Stimulated activated CD4-positive, alpha-beta T cell treated with anti-CD3 and anti-CD28 coated beads, Interleukin-12 subunit alpha, Interleukin-12 subunit beta, amount 100 ng/mL, for 48 hours (primary cell): Measurements from ENCODE around the gene TRIO.
A peak's percentile ranks its signal among the peaks of the same experiment; 100 is the strongest.
"Not testable (repeated sequence)": the region's sequence is repeated elsewhere in the genome, so short reads cannot be mapped to it uniquely, and the experiment has no call there.

Experiments
- DNase-seq, 3 donors: peaks; one replicate each; pipeline ENCODE4 v3.0.0-alpha.2; 2020; ENCODE audit warnings: low read depth in 2 of 3, low spot score in 1 of 3

The TRIO gene

DNA sequence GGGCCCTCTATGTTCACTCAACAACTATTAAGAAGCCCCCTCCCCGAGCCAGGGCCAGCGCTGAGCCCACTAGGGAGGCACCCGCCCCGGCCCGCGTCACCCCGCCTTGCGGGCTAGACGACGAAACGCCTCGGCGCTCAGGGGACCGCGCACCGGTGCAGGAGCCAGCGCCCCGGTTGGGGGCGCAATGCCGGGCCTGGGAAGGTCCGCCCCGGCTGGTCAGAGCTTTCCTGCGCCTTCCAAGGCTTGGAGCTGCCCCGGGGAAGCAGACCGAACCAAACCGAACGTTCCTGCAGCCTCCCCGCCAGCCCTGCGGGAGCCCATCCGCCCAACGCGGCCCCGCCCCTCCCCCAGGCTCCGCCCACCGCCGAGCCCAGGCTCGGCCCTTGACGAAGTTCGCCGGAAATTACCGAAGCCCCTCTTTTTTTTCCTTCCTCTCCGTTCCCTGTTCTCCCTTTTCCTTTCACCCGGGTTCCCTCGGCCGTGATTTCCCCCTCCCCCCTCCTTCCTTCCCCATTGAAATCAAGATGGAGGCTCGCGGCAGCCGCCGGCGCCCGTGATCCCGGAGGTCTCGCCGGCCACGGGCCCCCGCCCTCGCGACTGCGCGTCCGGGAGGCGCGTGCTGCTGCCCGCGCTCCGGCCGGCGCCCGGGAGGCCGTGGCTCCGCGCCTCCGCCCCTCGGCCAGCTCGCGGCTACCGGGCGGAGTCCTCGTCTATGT, at the start of gene TRIO:
TRIO (plus strand) TSS at position 516 of the 719 bp plus-strand sequence. CDS start 384 bp downstream, outside the sequence.
- peak; percentile 46 to 76 (median 71) for DNase-seq

DNA sequence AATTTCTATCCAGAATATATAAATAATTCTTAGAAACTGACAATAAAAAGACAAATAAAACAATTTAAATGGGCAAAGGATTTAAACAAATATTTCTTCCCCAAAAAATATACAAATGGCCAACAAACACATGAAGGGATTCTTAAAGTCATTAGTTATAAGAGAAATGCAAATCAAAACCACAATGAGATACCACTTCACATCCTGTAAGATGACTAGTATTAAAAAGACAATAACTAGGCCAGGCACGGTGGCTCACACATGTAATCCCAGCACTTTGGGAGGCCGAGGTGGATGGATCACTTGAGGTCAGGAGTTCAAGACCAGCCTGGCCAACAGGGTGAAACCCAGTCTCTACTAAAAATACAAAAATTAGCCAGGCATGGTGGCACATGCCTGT, 45.8 kb upstream of the TRIO start:
- not testable (repeated sequence) for DNase-seq

- DNase-seq: no peak
These were observed 45.1 kb upstream of the TRIO start for GRCh38 chr5:14097998-14098471.

DNA sequence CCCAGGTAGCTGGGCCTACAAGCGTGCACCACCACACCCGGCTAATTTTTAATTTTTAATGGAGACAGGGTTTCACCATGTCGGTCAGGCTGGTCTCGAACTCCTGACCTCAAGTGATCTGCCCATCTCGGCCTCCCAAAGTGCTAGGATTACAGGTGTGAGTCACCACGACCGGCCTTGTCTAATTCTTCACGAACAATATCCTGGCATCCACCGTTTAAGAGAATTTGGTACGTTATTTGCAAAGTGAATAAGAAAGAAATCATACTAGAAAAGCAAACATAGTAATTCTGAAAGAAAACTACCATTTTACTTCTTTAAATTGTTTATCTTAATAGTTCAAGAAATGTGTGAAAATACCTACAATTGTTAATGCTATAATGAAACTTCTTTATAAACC, 42.9 kb upstream of the TRIO start:
- DNase-seq: no peak

DNA sequence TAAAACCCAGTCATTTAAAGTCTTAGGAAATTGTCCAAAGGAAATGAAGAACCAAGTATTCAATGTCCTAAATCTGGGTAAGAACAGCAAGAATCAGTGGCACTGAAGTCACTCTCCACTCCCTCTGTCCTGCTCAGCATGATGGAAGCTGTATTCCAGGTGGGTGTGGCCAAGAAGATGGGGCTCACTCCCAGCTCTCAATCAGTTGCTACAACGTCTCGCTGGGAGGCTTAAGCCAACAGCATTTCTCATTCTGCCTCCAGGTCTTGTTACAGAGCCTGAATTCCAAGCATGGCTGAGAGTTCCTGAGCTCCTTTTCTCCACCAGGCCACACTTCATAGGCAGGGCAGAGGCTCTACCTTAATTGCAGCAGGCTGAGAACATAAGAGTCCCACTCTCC, 41.2 kb upstream of the TRIO start:
- no peak for DNase-seq

DNA sequence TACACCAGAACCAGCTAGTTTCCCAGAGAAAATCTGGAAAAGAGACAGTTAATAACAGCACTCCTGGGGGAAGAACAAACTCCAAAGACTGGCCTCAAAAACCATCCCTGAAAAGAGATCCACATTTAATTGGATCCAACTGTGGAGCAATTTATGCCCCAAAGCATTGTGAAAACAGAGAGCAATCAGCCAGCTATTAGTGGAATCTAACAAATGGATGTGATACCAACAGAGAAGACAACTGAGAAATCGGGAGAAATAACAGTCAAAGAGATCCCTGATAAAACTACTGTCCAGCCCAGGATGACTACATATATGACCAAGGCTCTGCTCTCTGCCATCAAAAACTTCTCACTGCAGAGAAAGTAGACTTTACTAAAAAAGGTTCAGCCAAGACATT, 40.5 kb upstream of the TRIO start:
- no peak for DNase-seq

DNA sequence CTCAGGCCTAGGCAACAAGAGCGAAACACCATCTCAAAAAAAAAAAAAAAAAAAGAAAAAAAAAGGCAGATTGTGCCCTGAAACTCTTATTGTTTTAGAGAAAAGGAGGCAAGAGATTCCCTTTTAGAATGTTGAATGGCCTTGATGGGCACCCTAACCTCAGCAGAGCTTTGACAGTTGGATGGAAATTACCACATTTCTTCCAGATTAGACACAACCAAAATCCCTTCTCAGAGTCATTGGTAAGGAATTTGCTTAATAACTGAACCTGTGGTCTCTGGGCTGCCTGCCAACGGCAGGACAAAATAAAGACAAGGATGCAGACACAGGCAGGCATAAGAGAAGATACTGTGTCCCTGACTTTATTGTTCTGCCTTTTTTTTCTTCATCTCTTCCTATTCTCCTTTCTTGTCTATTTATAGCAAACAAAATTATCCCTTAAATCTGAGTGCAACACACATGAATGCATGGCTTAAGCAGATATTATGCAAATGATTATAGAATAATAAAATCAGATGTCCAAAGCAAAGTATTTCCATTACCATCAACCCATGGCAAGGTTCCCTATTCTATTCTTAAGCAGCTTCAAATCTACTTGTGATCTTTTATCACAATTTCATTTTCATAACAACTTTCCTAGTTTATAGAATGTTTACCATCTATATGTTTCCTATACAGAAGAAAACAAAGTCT, 37.3 kb upstream of the TRIO start:
- no peak for DNase-seq

GRCh38 chr5:14107536-14107935, 35.6 kb upstream of the TRIO start:
- DNase-seq: no peak

DNA sequence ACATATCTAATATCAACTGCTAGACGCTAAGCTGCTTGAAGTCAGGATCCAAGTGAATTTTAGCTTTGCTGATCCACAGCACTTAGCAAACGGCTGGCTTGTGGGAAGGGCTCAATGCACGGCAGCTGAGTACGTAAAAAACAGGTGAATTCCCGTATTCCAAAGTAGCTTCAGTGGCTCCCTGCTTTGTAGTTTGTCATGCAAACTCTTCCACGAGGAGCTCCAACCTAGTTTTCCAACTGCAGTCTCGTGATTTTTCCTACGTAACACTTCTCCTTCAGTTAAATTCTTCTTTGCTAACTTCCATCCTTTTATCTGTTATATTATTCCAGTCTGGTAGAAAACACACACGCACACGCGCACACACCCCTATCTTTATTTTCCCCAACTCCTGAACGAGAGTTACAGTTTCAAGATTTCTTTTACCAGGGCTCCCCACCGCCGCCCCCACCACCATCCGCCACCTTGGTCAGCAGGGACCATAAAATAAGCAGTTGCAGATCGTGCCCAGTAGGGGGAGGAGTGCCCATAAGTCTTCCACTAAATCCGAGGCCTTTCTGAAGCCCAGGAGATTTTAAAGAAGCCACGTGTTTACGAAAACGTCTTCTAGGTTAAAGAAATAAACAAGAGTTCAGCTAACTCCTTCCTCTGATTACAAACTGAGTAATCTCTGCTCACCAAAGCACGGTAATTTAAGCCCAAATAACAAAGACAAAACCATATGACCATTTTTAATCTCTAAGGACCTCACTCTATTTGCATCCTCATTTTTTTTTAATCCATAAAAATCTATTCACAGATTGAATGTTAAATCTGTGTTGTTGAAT, 34.8 kb upstream of the TRIO start:
- no peak for DNase-seq

- DNase-seq: peak; percentile 11 to 29 (median 15)
These were observed 33.9 kb upstream of the TRIO start for GRCh38 chr5:14109041-14109747.

- no peak for DNase-seq
These were observed 33.4 kb upstream of the TRIO start for GRCh38 chr5:14109771-14110170.

DNA sequence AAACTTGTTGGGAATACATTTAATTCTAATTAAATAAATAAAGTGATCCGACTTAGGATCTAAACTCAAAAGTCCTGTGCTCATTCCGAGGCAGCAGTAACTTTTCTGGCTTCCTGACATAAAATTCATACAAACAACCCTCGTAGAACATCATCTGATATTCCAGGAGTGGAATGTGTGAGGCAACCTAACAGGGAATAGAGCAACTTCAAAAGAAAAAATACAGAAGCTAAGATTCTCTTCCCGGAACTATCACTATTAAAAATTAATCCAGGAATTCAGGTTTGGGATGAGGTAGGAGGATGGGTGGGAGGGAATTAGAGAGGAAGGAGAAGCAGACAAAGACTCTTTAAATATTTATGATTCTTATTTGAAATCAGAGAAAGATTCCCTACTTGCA, 32.9 kb upstream of the TRIO start:
- no peak for DNase-seq

DNA sequence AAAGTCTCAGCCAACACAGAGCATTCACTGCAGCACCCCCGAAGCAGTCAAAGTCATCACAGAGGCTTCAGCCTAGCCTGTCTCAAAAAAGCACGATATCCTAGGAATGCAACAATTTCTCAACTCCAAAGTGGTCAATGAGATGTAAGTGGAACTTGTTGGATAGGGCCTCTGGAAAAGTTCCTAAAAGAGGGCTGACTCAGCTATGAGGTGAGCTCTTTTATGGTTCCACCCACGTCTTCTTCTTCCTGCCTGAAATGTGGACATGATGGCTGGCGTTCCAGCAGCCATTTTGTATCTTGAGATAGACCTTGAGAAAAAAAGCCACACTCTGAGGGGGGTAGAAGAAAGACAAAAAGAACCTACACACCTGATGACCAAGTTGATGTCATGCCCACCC, 32.5 kb upstream of the TRIO start:
- DNase-seq: no peak

GRCh38 chr5:14112998-14113652, 30.0 kb upstream of the TRIO start:
- no peak for DNase-seq

DNA sequence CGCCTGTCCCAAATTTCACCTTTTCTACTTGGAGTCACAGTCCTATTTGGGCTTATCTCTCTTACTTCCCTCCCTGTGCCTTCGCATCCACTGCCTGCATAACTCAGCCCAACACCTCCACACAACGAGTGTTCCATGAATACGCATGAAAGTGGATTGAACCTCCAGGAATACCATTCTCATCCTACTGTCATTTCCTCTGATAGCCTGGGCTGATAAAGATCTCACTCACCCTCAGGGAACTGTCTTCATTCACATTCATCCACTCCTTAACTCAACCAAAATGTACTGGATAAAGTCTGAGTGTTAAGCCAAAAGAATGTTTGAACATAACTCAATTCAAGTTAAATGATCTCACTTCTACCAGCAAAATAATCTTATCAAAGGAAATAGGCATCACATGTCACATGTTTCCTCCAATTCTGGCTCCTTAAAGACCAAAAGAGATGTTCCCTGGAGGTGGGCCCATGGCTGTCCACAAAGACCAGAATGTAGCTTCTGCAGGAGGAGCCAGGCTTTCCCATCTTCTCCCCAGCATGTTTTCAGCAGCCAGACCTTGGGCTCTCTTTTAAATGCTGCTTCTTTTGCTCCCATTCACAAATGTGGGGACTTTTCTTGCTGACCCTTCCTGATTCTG, 28.4 kb upstream of the TRIO start:
- DNase-seq: no peak

GRCh38 chr5:14115323-14115895, 27.7 kb upstream of the TRIO start:
- no peak for DNase-seq

- no peak for DNase-seq
These were observed 24.4 kb upstream of the TRIO start for GRCh38 chr5:14118551-14119320.

DNA sequence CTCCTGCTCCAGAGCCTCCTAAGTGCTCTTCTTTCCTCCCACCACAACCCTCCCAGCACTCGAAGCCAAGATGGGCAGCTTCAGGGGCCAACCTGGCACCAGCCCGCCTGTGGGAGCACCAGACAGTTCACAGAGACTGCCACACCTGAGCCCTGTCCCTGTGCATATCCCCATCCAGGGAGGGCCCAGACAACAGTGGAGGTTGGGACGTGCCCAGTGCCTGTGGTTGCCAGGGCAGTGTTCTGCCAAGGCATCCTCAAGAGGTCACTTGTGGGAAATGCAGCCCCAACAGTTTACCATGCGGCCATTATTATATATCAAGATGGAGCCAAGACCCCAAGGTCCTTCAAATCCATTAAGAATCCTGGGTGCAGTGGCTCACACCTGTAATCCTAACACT, 23.0 kb upstream of the TRIO start:
- DNase-seq: no peak

DNA sequence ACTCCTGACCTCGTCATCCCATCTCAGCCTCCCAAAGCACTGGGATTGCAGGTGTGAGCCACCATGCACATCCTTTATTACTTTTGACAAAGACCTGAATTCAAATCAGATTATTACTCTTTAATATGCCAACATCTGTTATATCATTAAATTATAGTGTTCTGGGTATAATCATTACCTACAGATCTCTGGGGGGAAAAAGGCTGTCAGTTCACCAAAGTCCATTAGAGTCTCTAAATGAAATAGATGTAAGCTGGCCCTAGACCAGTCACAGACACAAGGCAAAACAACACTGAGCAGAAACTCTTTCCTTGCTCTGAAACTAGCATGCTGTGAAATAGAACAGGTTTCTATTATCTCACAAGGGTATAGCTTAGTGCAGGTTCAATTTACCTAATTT, 21.6 kb upstream of the TRIO start:
- DNase-seq: no peak
